HepG2 (cell line): Measurements from ENCODE around the gene TF. TPM values are rescaled to one million over a fixed set of nuclear protein-coding genes. Genes with fewer than 3 reads are reported as not detected.
A peak's percentile ranks its signal among the peaks of the same experiment; 100 is the strongest.

Experiments
- ATAC-seq: fragments of 200-7000 bp; cut with Tn5 transposase; 3 replicates; pipeline ENCODE4 v1.9.1; 2020; ENCODE audit warnings: mild to moderate bottlenecking, moderate library complexity
- Bru-seq: library from RNA; stranded (reverse); fragments of 400-500 nt; gene quantifications from one replicate; lab custom pipeline; 2021; lab: Mats Ljungman, UMichigan
- BruChase-seq, 2 experiments: library from RNA; stranded (reverse); fragments of 400-500 nt; gene quantifications; one replicate each; lab custom pipeline; 2021; lab: Mats Ljungman, UMichigan
- BruUV-seq: library from RNA; stranded (reverse); fragments of 400-500 nt; replicated peaks from 2 replicates; lab custom pipeline; 2021; lab: Mats Ljungman, UMichigan
- CTCF ChIA-PET: fragments of 300-600 bp; formaldehyde crosslinking; extraction: SDS; loops from one replicate; lab custom pipeline; 2021; ENCODE audit warnings: low total read pairs, inconsistent platforms, low intra/inter-chr PET ratio; lab: Yijun Ruan, JAX
- POLR2A ChIA-PET: fragments of 350-600 bp; sonication (Branson Sonifier 250); formaldehyde crosslinking; loops from one replicate; lab custom pipeline; 2020; ENCODE audit warnings: antibody characterized with exemption, inconsistent platforms; lab: Yijun Ruan, JAX
- DNase-seq: peaks from one replicate; pipeline ENCODE4 v3.0.0-alpha.2; 2015; ENCODE audit warnings: low spot score
- FAIRE-seq: peaks from 3 replicates; lab custom pipeline; 2011; peaks lifted over from hg19 to GRCh38; lab: Jason Lieb, UNC
- H2AFZ ChIP-seq: one replicate; pipeline ENCODE4 v1.6.1; 2011; ENCODE audit warnings: low read length, inconsistent platforms
- H3K27ac ChIP-seq: fragments of 300-600 bp; 3 replicates; pipeline ENCODE4 v1.8.0; 2011; ENCODE audit warnings: mixed run types, mild to moderate bottlenecking, mixed read lengths, low read length, inconsistent platforms; ENCODE audit not compliant: insufficient read depth; ENCODE audit errors: extremely low read length
- H3K27me3 ChIP-seq, 2 experiments: fragments of 200-600 bp in 1 of 2; 2 replicates in 1 of 2; 3 replicates in 1 of 2; pipeline versions ENCODE4 v1.6.0 to v1.8.0; 2011; ENCODE audit warnings: low read length in 2 of 2, mild to moderate bottlenecking in 2 of 2, moderate library complexity in 2 of 2, inconsistent platforms in 1 of 2; ENCODE audit not compliant: insufficient read depth in 2 of 2, control insufficient read depth in 1 of 2
- H3K36me3 ChIP-seq, 2 experiments: fragments of 200-600 bp in 1 of 2; replicated peaks in 1 of 2; 2 replicates in 1 of 2; 3 replicates in 1 of 2; pipeline versions ENCODE4 v1.5.1 to v1.8.0; 2011; ENCODE audit warnings: low read length in 2 of 2, inconsistent platforms in 1 of 2; ENCODE audit not compliant: insufficient read depth in 2 of 2, control insufficient read depth in 1 of 2
- H3K4me1 ChIP-seq: 2 replicates; pipeline ENCODE4 v1.5.1; 2012; ENCODE audit warnings: low read length, inconsistent platforms; ENCODE audit not compliant: insufficient read depth
- H3K4me2 ChIP-seq: 2 replicates; pipeline ENCODE4 v1.6.0; 2011; ENCODE audit warnings: low read depth, low read length, inconsistent platforms
- H3K4me3 ChIP-seq, 3 experiments: fragments of 200-600 bp in 1 of 3; sonication (generic), shearing (Covaris generic) in 1 of 3; replicated peaks in 1 of 3; 2 replicates each; pipeline ENCODE4 v1.5.1; 2011 to 2016; ENCODE audit warnings: low read length in 3 of 3, inconsistent platforms in 2 of 3, low read depth in 2 of 3, mild to moderate bottlenecking in 2 of 3, control low read depth in 1 of 3, mixed read lengths in 1 of 3; ENCODE audit not compliant: insufficient read depth in 1 of 3
- H3K79me2 ChIP-seq: one replicate; pipeline ENCODE4 v1.6.1; 2011; ENCODE audit warnings: low read length, inconsistent platforms; ENCODE audit not compliant: insufficient read depth
- H3K9ac ChIP-seq: 2 replicates; pipeline ENCODE4 v1.6.0; 2011; ENCODE audit warnings: mild to moderate bottlenecking, low read depth, low read length, inconsistent platforms; ENCODE audit not compliant: insufficient read depth
- H3K9me3 ChIP-seq: 2 replicates; pipeline ENCODE4 v1.5.1; 2012; ENCODE audit warnings: mild to moderate bottlenecking, low read length
- H4K20me1 ChIP-seq: 2 replicates; pipeline ENCODE4 v1.6.0; 2011; ENCODE audit warnings: inconsistent platforms, mild to moderate bottlenecking, low read length, moderate library complexity; ENCODE audit not compliant: insufficient read depth
- ESRRA ChIP-seq: sonication (generic); formaldehyde crosslinking; IDR thresholded peaks from 2 replicates; pipeline ENCODE4 v1.5.1; 2020; ENCODE audit warnings: mild to moderate bottlenecking, low read depth, missing genetic modification reagents
- GPN1 ChIP-seq: sonication (generic); formaldehyde crosslinking; IDR thresholded peaks from 2 replicates; pipeline ENCODE4 v1.5.1; 2020; ENCODE audit warnings: missing genetic modification reagents, borderline replicate concordance
- JARID2 ChIP-seq: sonication (generic); formaldehyde crosslinking; IDR thresholded peaks from 2 replicates; pipeline ENCODE4 v1.8.1; 2023; ENCODE audit warnings: missing genetic modification reagents, inconsistent platforms; ENCODE audit not compliant: insufficient replicate concordance
- KLF11 ChIP-seq: IDR thresholded peaks from 2 replicates; pipeline ENCODE4 v1.6.1; 2016; ENCODE audit warnings: missing compliant biosample characterization
- ZBTB42 ChIP-seq: sonication (generic); formaldehyde crosslinking; IDR thresholded peaks from 2 replicates; pipeline ENCODE4 v1.5.0; 2020; ENCODE audit warnings: mild to moderate bottlenecking, missing genetic modification reagents
- ZMAT3 ChIP-seq: sonication (generic); formaldehyde crosslinking; conservative IDR thresholded peaks from 2 replicates; pipeline ENCODE4 v1.7.0; 2021; ENCODE audit warnings: missing genetic modification reagents
- ZNF782 ChIP-seq: sonication (generic); formaldehyde crosslinking; IDR thresholded peaks from 2 replicates; pipeline ENCODE4 v1.4.0; 2020; ENCODE audit warnings: missing genetic modification reagents, mild to moderate bottlenecking, borderline replicate concordance
- WGBS: methylation state at CpG from one replicate; pipeline ENCODE4 v1.1.6; 2017; ENCODE audit warnings: low lambda C conversion rate; 5-methylcytosine and 5-hydroxymethylcytosine counted together
- in situ Hi-C: cut with HindIII; loops from 2 replicates; pipeline ENCODE4 v1.10.0; 2017; ENCODE audit warnings: low pct_unique_long_range_greater_than_20kb; ENCODE audit not compliant: extremely low pct_ligation_motif_present
- intact Hi-C: fragments of 100-400 bp; cut with micrococcal nuclease; formaldehyde crosslinking; loops from one replicate; pipeline ENCODE4 v1.10.0; 2022; ENCODE audit not compliant: unreplicated experiment
- long read RNA-seq, 2 experiments: library from RNA in 1 of 2; library from polyadenylated mRNA in 1 of 2; stranded (forward) in 1 of 2; unstranded in 1 of 2; transcript quantifications; one replicate each; pipeline ENCODE4 v2.0.0, GENCODE V29; 2019 to 2022
- polyA minus RNA-seq, 3 experiments: library from RNA; depleted of rRNA, polyadenylated mRNA; stranded (reverse); fragments of >200 nt; gene quantifications; 2 replicates each; pipeline ENCODE4 v1.2.3, GENCODE V29; 2011; ENCODE audit warnings: low replicate concordance in 1 of 3
- polyA plus RNA-seq, 8 experiments: library from polyadenylated mRNA; depleted of rRNA in 3 of 8; stranded (reverse) in 7 of 8; unstranded in 1 of 8; fragments of >200 nt; fragmentation: Illumina TruSeq in 4 of 8; extraction: Trizol in 4 of 8; gene quantifications; 2 replicates each; pipeline versions ENCODE4 v1.2.1 to v1.2.3, GENCODE V29; 2011 to 2016; ENCODE audit warnings: low read depth in 4 of 8, missing spikeins in 1 of 8, mixed read lengths in 1 of 8; ENCODE audit not compliant: insufficient read depth in 1 of 8
- total RNA-seq, 5 experiments: library from RNA; depleted of rRNA; stranded (reverse); fragments of >200 nt; fragmentation: Illumina TruSeq; extraction: Trizol; gene quantifications; 2 replicates each; pipeline ENCODE4 v1.2.3, GENCODE V29; 2016; ENCODE audit warnings: low read depth in 1 of 5
- TF ChIP-seq, protein P1 (sequence below): sonication (generic); formaldehyde crosslinking; conservative IDR thresholded peaks from 2 replicates; pipeline ENCODE4 v1.4.0; 2020; ENCODE audit warnings: missing genetic modification reagents
- TF ChIP-seq, protein P2 (sequence below): sonication (generic); formaldehyde crosslinking; IDR thresholded peaks from 2 replicates; pipeline ENCODE4 v1.5.0; 2020; ENCODE audit warnings: mild to moderate bottlenecking, missing genetic modification reagents

Gene TF
- total RNA-seq (2016; rRNA removed; fragmentation: Illumina TruSeq; extraction: Trizol) (4,983 and 10,074 TPM in 2 replicates), polyA plus RNA-seq (2011; rRNA removed) (11,821 and 17,414 TPM in 2 replicates), polyA minus RNA-seq (2011; rRNA and poly(A)+ RNA removed; ENCODE audit: low replicate concordance) (3.7 and 10,022 TPM in 2 replicates), Bru-seq, nascent RNA (percentile 99 among the genes with signal in this experiment), BruChase-seq, experiment 1, labeled RNA remaining after a 6-hour chase (percentile 98 among the genes with signal in this experiment), BruChase-seq, experiment 2, labeled RNA remaining after a 2-hour chase (percentile 98 among the genes with signal in this experiment)
- total RNA-seq (2016; cell fraction: cytosol; rRNA removed; fragmentation: Illumina TruSeq; extraction: Trizol; ENCODE audit: low read depth) = 443 and 484 TPM in 2 replicates
- total RNA-seq (2016; cell fraction: insoluble cytoplasmic fraction; rRNA removed; fragmentation: Illumina TruSeq; extraction: Trizol) = 4,851 and 10,104 TPM in 2 replicates
- 957 and 1,048 TPM in 2 replicates for total RNA-seq (2016; cell fraction: membrane; rRNA removed; fragmentation: Illumina TruSeq; extraction: Trizol)
- 7,106 and 8,454 TPM in 2 replicates for total RNA-seq (2016; cell fraction: nucleus; rRNA removed; fragmentation: Illumina TruSeq; extraction: Trizol)
- 11,091 and 16,564 TPM in 2 replicates for polyA plus RNA-seq (2011; cell fraction: cytosol; rRNA removed)
- 7,213 and 10,181 TPM in 2 replicates for polyA plus RNA-seq (2011; cell fraction: nucleus; rRNA removed)
- 17,461 and 22,113 TPM in 2 replicates for polyA plus RNA-seq (2012)
- polyA plus RNA-seq (2016; cell fraction: cytosol; fragmentation: Illumina TruSeq; extraction: Trizol; ENCODE audit: low read depth) = 537 and 560 TPM in 2 replicates
- polyA plus RNA-seq (2016; cell fraction: insoluble cytoplasmic fraction; fragmentation: Illumina TruSeq; extraction: Trizol; ENCODE audit: low read depth) = 3,671 and 3,676 TPM in 2 replicates
- 614 and 667 TPM in 2 replicates for polyA plus RNA-seq (2016; cell fraction: membrane; fragmentation: Illumina TruSeq; extraction: Trizol; ENCODE audit: low read depth)
- polyA plus RNA-seq (2016; cell fraction: nucleus; fragmentation: Illumina TruSeq; extraction: Trizol; ENCODE audit: insufficient read depth, low read depth) = 7,882 and 8,251 TPM in 2 replicates
- 4,700 and 8,142 TPM in 2 replicates for polyA minus RNA-seq (2011; cell fraction: cytosol; rRNA and poly(A)+ RNA removed)
- 3,076 and 4,905 TPM in 2 replicates for polyA minus RNA-seq (2011; cell fraction: nucleus; rRNA and poly(A)+ RNA removed)
- long read RNA-seq, experiment 1, full-length matches to known transcripts = 2,333 of 3,373 reads
- long read RNA-seq, experiment 1, partial matches to known transcripts = 803 of 3,373 reads
- long read RNA-seq, experiment 1, other reads (novel, unspliced or antisense) = 237 of 3,373 reads
- long read RNA-seq, experiment 2, full-length matches to known transcripts = 5,153 of 8,758 reads
- long read RNA-seq, experiment 2, partial matches to known transcripts = 2,573 of 8,758 reads
- long read RNA-seq, experiment 2, other reads (novel, unspliced or antisense) = 1,032 of 8,758 reads

DNA sequence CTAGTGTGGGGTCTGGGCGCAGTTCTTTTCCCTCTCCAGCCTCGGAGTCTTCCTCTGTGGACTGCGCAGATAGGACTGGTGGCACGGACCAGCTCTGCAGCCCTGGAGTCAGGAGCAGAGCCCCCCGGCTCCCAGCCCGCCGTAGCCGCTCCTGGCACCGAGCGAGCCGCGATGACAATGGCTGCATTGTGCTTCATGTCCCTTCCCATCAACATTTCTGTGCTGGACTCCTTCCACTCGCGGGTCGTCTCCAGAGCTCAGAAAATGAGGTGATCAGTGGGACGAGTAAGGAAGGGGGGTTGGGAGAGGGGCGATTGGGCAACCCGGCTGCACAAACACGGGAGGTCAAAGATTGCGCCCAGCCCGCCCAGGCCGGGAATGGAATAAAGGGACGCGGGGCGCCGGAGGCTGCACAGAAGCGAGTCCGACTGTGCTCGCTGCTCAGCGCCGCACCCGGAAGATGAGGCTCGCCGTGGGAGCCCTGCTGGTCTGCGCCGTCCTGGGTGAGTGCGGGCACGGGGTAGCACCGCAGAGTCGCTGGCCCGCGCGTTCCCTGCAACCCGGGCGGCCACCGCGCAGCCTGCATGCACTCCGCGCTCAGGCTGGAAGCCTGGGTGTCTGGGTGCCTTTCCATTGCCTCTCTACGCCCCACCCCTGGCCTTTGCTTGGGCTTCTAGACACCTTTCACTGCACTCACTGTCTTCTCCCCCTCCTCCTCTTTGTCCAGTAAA lies at the start of gene TF:
Gene TF (plus strand): TSS at position 413 of the 731 bp plus-strand sequence. CDS start 48 bp downstream, at position 461.
- WGBS = 3% methylated on average over 20 of the region's 50 CpGs
- POLR2A ChIA-PET = interaction anchor here (0.6 to 7.5 kb wide), 35 partner anchors 9 to 1025 kb away, joined by 3 to 271 read pairs (median 6); partner anchors contain the start of genes CDV3, NPHP3, SRPRB and TOPBP1
- peaks cover 67% of the 10 kb centered on the region for H3K4me1 ChIP-seq
- H3K4me3 ChIP-seq = peak within 1 kb of the TSS; percentile 85 to 94 (median 85)
- BruUV-seq = no TSS peak
- peaks cover 0 to 3% of the 10 kb centered on the region in 2 experiments; a peak in 1 of 5 replicates for H3K27me3 ChIP-seq
- no peaks in the 10 kb centered on the region for H3K9me3 ChIP-seq
- peak within 1 kb of the TSS; percentile 91 for H3K9ac ChIP-seq
- peak; percentile 78 for ATAC-seq
- peaks cover 44% of the 10 kb centered on the region for H4K20me1 ChIP-seq
- peak within 1 kb of the TSS; percentile 80 for H3K4me2 ChIP-seq
- FAIRE-seq = peak; percentile 21
- in situ Hi-C loops = loop anchor here (5.0 kb wide), 1 partner anchor 84 kb away; the partner anchor contains the start of gene TOPBP1
- intact Hi-C loops = loop anchor here (1.0 to 5.0 kb wide), 3 partner anchors 61 to 83 kb away; partner anchors contain the start of gene SRPRB
- peaks cover 65% of the 10 kb centered on the region for H3K79me2 ChIP-seq
- H3K36me3 ChIP-seq = peaks cover 5 to 31% of the 10 kb centered on the region in 2 experiments; a peak in 4 of 5 replicates
- CTCF ChIA-PET = interaction anchor here (1.5 kb wide), 1 partner anchor 82 kb away, joined by 4 read pairs; no protein-coding TSS in a partner anchor
- peak within 1 kb of the TSS; percentile 90 for H3K27ac ChIP-seq
- DNase-seq = peak; percentile 95
- H2AFZ ChIP-seq = no peak within 1 kb of the TSS
- TF ChIP-seq ESRRA (CRISPR knock-in tag) (peak; percentile 89), GPN1 (CRISPR knock-in tag) (peak; percentile 57; the same call in 1 of the 2 replicates), ZBTB42 (CRISPR knock-in tag) (no peak), KLF11 (CRISPR knock-in tag) (peak; percentile 66), ZNF782 (CRISPR knock-in tag) (peak; percentile 93; the same call in 1 of the 2 replicates), ZMAT3 (CRISPR knock-in tag) (peak; percentile 77; the same call in 1 of the 2 replicates), JARID2 (CRISPR knock-in tag) (no peak)
- TF ChIP-seq, protein P1, sequence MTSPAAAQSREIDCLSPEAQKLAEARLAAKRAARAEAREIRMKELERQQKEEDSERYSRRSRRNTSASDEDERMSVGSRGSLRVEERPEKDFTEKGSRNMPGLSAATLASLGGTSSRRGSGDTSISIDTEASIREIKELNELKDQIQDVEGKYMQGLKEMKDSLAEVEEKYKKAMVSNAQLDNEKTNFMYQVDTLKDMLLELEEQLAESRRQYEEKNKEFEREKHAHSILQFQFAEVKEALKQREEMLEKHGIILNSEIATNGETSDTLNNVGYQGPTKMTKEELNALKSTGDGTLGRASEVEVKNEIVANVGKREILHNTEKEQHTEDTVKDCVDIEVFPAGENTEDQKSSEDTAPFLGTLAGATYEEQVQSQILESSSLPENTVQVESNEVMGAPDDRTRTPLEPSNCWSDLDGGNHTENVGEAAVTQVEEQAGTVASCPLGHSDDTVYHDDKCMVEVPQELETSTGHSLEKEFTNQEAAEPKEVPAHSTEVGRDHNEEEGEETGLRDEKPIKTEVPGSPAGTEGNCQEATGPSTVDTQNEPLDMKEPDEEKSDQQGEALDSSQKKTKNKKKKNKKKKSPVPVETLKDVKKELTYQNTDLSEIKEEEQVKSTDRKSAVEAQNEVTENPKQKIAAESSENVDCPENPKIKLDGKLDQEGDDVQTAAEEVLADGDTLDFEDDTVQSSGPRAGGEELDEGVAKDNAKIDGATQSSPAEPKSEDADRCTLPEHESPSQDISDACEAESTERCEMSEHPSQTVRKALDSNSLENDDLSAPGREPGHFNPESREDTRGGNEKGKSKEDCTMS (CRISPR knock-in tag) = no peak
- TF ChIP-seq, protein P2, sequence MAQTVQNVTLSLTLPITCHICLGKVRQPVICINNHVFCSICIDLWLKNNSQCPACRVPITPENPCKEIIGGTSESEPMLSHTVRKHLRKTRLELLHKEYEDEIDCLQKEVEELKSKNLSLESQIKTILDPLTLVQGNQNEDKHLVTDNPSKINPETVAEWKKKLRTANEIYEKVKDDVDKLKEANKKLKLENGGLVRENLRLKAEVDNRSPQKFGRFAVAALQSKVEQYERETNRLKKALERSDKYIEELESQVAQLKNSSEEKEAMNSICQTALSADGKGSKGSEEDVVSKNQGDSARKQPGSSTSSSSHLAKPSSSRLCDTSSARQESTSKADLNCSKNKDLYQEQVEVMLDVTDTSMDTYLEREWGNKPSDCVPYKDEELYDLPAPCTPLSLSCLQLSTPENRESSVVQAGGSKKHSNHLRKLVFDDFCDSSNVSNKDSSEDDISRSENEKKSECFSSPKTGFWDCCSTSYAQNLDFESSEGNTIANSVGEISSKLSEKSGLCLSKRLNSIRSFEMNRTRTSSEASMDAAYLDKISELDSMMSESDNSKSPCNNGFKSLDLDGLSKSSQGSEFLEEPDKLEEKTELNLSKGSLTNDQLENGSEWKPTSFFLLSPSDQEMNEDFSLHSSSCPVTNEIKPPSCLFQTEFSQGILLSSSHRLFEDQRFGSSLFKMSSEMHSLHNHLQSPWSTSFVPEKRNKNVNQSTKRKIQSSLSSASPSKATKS = no peak
